Astrocyte of the spinal cord (primary cell): Measurements from ENCODE around the gene HEYL.

Source experiments
- DNase-seq: peaks from one replicate; pipeline ENCODE4 v3.0.0; 2011; ENCODE audit warnings: low read depth, low spot score
- H3K4me3 ChIP-seq: 2 replicates; pipeline ENCODE4 v1.5.1; 2011; ENCODE audit warnings: low read depth, mild to moderate bottlenecking, low read length, moderate library complexity
- in situ Hi-C: cut with HindIII; loops from 2 replicates; pipeline ENCODE4 v1.10.0; 2017; ENCODE audit warnings: low sequenced_read_pairs
- TF ChIP-seq, protein P1 (sequence below): IDR thresholded peaks from 2 replicates; pipeline ENCODE4 v1.5.1; 2012; ENCODE audit warnings: low read depth, mild to moderate bottlenecking, low read length, inconsistent platforms

The HEYL gene

DNA sequence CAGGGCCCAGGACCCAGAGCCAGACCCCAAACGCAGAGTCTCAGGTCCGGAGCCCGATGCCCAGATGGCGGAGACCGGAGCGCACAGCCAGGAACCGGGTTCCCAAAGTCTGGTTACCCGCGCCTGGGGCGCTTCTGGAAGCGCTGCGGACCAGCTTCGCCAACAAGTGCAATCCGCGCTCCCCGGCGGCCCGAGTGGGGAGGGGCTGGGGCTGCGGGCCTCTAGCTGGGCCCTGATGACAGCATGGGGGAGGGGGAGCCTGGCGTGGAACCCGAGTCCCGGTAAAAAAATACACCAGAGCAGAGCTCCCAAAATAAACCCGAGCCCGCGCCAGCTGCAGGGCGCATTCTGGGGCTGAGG lies 32.0 kb upstream of the HEYL start:
- in situ Hi-C loops, result no loop called here
- no peak for DNase-seq

DNA sequence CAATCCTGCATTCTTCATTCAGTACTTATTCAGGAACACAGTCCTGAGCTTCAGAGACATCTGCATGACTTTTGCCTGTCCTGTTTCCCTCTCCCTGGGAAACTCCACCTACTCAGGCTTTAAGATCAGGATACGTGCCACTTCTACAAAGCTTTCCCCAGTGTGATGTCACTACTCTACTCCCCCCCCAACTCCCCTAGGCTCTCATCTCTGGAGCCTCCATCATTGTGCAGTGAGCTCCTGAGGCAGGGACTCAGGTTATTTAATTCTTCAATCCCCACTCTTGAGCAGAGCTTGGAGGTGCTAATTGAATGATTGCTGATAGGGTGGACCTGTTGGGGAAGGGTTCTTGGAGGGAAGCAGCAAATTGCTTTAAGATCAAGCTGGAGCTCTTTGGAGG lies 31.2 kb upstream of the HEYL start:
- in situ Hi-C loops, result no loop called here
- TF ChIP-seq, protein P1, sequence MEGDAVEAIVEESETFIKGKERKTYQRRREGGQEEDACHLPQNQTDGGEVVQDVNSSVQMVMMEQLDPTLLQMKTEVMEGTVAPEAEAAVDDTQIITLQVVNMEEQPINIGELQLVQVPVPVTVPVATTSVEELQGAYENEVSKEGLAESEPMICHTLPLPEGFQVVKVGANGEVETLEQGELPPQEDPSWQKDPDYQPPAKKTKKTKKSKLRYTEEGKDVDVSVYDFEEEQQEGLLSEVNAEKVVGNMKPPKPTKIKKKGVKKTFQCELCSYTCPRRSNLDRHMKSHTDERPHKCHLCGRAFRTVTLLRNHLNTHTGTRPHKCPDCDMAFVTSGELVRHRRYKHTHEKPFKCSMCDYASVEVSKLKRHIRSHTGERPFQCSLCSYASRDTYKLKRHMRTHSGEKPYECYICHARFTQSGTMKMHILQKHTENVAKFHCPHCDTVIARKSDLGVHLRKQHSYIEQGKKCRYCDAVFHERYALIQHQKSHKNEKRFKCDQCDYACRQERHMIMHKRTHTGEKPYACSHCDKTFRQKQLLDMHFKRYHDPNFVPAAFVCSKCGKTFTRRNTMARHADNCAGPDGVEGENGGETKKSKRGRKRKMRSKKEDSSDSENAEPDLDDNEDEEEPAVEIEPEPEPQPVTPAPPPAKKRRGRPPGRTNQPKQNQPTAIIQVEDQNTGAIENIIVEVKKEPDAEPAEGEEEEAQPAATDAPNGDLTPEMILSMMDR, result no peak
- DNase-seq, result no peak

More for the DNA sequence above, 32.0 kb upstream of the HEYL start:
- TF ChIP-seq, protein P1, result no peak
- no peak overlapping the region for H3K4me3 ChIP-seq

DNA sequence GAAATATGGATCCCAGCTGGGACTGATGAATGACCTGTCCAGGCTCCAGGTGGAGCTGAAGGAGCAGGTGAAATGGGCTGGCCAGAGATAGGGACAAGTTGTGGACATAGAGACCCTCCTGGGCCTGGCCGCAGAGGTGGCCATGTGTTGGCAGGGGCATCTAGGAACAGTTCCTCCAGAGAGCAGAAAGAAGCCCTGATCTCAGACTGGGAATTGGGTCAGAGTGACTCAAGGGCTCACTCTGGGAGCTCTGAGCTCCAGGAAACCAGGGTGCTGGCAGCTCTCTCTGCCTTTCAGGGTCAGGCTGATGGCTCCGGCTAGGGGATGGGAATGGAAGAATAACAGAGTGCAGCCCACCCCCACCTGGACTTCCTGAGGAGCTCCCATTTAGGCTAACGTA lies 29.5 kb upstream of the HEYL start:
- in situ Hi-C loops, result no loop called here
- DNase-seq, result no peak
- H3K4me3 ChIP-seq, result no peak overlapping the region
- TF ChIP-seq, protein P1, result no peak

More for the DNA sequence above, 31.2 kb upstream of the HEYL start:
- H3K4me3 ChIP-seq, result no peak overlapping the region

DNA sequence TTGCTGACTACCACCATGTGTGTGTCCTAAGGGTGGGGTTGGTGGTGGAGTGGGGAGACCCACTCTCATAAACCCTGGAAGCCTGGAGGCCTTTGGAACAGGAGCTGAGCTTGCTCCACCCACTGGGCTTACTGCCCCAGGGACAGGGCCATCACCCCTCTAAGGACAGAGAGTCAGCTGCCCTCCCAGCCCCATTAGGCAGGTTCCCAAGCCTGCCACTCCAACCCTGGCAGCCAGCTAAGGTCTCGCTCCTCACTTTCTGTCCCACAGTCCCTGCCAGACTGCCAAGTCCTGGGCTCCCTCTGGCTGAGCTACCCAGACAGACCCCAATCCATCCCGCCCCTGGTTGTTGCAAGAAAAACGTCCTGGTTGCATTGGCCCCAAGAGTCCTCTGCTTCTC lies 28.7 kb upstream of the HEYL start:
- H3K4me3 ChIP-seq, result no peak overlapping the region
- in situ Hi-C loops, result no loop called here
- TF ChIP-seq, protein P1, result no peak

DNA sequence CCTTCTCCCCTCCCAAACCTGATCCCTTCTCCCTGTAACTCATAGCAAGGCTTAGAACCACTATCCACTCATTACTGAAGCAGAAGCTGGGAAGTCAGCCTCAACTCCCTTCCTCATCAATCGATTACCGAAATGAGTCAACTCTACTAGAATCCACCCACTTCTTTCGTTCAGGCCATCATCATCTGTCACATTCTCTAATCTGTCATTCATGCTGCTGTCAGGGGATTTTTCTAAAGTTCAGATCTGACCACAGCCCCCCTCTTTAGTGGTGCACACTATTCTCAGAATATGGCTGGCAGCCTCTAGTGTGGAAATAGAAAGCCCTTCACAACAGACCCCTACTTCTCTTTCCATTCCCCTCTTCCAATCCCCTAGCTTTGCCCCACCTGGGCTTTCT lies 27.3 kb upstream of the HEYL start:
- DNase-seq, result no peak
- TF ChIP-seq, protein P1, result no peak
- in situ Hi-C loops, result no loop called here
- H3K4me3 ChIP-seq, result no peak overlapping the region

More for the DNA sequence above, 28.7 kb upstream of the HEYL start:
- no peak for DNase-seq

DNA sequence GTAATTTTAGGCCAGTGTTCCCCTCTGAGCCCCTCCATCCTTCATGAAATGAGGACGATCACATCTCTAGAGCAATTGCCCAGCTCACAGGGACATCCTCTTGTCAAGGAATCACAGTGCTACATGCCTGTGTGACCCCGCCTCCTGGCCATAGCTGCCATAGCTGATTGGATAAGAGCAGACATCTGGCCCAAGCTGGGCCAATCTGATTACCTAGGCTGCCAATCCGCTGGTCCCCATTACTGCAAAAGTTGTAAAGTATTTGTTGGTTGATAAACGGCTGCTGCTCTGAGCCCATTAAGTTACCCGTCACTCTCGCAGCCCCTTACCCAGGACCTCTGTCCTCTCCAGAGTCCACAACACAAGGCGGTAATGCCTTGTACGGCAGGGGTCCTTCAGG lies 24.1 kb upstream of the HEYL start:
- H3K4me3 ChIP-seq, result no peak overlapping the region
- in situ Hi-C loops, result no loop called here
- DNase-seq, result no peak
- TF ChIP-seq, protein P1, result no peak

DNA sequence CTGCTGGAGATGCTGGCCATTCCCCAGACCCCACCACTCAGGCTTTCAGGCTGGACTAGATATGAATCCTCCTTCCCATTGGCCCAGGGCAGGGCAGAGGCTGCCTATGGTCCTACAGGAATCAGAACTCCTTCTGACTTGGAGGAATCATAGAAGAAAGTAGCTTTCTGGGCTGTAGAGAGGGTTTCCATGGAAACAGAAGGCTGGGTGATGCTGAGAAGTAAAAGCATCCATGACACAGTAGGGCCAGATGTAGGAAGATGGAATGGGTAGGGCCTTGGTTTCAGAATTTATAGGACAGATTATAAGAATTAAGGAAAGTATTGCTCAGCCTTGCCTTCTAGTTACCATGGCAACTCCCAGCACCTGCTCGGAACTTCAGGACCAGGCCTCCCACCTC lies 23.4 kb upstream of the HEYL start:
- no peak overlapping the region for H3K4me3 ChIP-seq
- in situ Hi-C loops, result no loop called here
- TF ChIP-seq, protein P1, result no peak
- no peak for DNase-seq
